NB4 (cell line): Measurements from ENCODE around the gene TUBGCP2.

Experiments
- CTCF ChIP-seq: IDR thresholded peaks from one replicate; pipeline ENCODE4 v1.5.1; 2012; ENCODE audit warnings: low read depth, low read length
- POLR2A ChIP-seq: IDR thresholded peaks from 2 replicates; pipeline ENCODE4 v1.6.1; 2011; ENCODE audit warnings: mild to moderate bottlenecking; ENCODE audit not compliant: insufficient read length; ENCODE audit errors: extremely low read depth

GRCh38 chr10:133249094-133249780 is 59.4 kb downstream of the TUBGCP2 start:
- no peak for TF ChIP-seq POLR2A
- TF ChIP-seq CTCF: no peak
